GM12891 (cell line): ENCODE measurements around the gene TNFRSF12A.

Experiments used
- POLR2A ChIP-seq: IDR thresholded peaks from 2 replicates; pipeline ENCODE4 v1.6.1; 2011; ENCODE audit warnings: low read depth, low read length, control low read depth
- POLR2AphosphoS5 ChIP-seq: IDR thresholded peaks from 2 replicates; pipeline ENCODE4 v1.6.1; 2011; ENCODE audit warnings: low read depth, low read length, control low read depth
- POU2F2 ChIP-seq: IDR thresholded peaks from 2 replicates; pipeline ENCODE4 v1.6.1; 2011; ENCODE audit warnings: low read depth, mild to moderate bottlenecking, control low read depth, low read length, moderate library complexity
- TAF1 ChIP-seq: IDR thresholded peaks from 2 replicates; pipeline ENCODE4 v1.6.1; 2011; ENCODE audit warnings: low read depth, low read length, control low read depth

GRCh38 chr16:3066440-3066748, 46.2 kb downstream of the TNFRSF12A start:
- TF ChIP-seq POLR2A (no peak), TAF1 (no peak), POLR2AphosphoS5 (no peak), POU2F2 (no peak)
